Stimulated activated naive CD8-positive, alpha-beta T cell treated with anti-CD3 and anti-CD28 coated beads, Interleukin-15, Interleukin-2, amounts not matched to agents 100 ng/mL and 50 ng/mL, for 24 hours (primary cell): ENCODE data around the gene ANOS1.

Source experiments
- H3K27ac Mint-ChIP-seq: one replicate; pipeline ENCODE4 v1.8.0; 2021; ENCODE audit warnings: mild to moderate bottlenecking, mixed read lengths
- H3K27me3 Mint-ChIP-seq: one replicate; pipeline ENCODE4 v1.8.0; 2021; ENCODE audit warnings: mixed read lengths
- H3K36me3 Mint-ChIP-seq: one replicate; pipeline ENCODE4 v1.8.0; 2021; ENCODE audit warnings: low read depth, mixed read lengths
- H3K4me1 Mint-ChIP-seq: one replicate; pipeline ENCODE4 v1.8.0; 2021; ENCODE audit warnings: low read depth, mixed read lengths
- H3K4me3 Mint-ChIP-seq: one replicate; pipeline ENCODE4 v1.8.0; 2021; ENCODE audit warnings: mild to moderate bottlenecking, mixed read lengths
- H3K9me3 Mint-ChIP-seq: one replicate; pipeline ENCODE4 v1.8.0; 2021; ENCODE audit warnings: mixed read lengths

ANOS1 gene

DNA sequence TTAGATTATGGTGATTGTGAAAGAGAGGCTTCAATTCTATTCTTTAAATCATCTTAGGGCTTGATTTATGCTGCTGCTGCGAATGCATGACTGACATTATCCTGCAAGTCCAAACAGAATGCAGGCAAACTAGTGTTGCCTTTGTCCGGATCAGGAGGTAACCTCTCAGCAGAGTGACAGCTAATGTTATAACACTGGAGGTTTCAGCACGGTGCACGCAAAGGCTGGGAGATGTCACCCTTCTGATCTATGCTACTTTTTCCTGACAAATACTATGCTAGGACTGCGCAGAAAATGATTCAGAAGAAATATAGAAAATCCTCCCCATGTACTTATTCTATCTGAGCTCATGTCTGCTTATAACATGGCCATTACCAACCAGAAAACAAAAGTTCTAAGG, 48.2 kb downstream of the ANOS1 start:
- no peaks in the 10 kb centered on the region for H3K36me3 Mint-ChIP-seq
- H3K9me3 Mint-ChIP-seq = no peaks in the 10 kb centered on the region
- no peak overlapping the region for H3K4me3 Mint-ChIP-seq
- no peaks in the 10 kb centered on the region for H3K4me1 Mint-ChIP-seq
- no peaks in the 10 kb centered on the region for H3K27me3 Mint-ChIP-seq
- no peak overlapping the region for H3K27ac Mint-ChIP-seq

DNA sequence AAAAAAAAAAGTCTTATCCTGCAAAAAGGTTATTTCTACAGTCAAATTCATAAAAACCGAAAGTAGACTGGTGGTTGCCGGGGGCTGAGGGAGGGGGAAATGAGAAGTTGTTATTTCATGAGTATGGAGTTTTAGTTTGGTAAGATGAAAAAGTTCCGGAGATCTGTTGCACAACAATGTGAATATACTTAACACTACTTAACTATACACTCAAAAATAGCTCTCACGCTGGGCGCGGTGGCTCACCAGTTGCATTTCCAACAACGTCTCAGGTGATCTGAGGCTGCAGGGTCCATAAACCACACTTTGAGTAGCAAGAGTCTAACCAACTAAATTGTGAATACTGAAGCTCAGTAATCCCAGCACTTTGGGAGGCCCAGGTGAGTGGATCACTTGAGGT, 52.4 kb downstream of the ANOS1 start:
- H3K27me3 Mint-ChIP-seq = no peaks in the 10 kb centered on the region
- no peak overlapping the region for H3K4me3 Mint-ChIP-seq
- H3K9me3 Mint-ChIP-seq = no peaks in the 10 kb centered on the region
- H3K36me3 Mint-ChIP-seq = no peaks in the 10 kb centered on the region
- no peaks in the 10 kb centered on the region for H3K4me1 Mint-ChIP-seq
- no peak overlapping the region for H3K27ac Mint-ChIP-seq

DNA sequence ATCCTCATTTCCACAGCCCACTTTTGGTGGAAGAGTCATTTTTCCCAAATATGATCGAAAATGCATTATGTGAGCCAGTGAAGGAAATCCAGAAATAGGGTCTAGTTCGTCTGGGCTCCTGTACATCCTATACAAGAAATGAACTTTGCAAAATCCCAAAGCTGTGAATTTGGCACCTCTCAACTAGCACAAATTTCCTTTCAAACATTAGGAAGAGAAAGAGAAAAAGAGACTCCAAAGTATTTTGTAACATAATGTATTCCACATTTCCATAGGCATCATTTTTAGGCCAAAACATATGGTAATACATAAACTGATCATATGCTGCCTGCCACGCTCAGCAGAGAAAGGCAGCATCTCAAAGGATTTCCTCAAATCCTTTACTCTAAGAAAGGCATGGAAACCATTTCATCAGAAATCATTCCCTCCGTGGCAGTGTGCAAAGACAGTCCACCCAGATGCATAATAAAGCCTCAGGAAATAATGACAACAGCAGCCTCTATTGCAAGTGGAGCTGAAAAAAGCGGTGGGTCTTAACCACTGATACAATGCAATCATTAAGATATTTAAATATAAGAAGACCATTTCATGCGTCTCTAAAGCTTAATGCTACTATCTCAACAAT, 56.8 kb downstream of the ANOS1 start:
- Mint-ChIP-seq H3K36me3 (no peaks in the 10 kb centered on the region), H3K9me3 (no peaks in the 10 kb centered on the region), H3K4me3 (no peak overlapping the region), H3K27me3 (no peaks in the 10 kb centered on the region), H3K4me1 (no peaks in the 10 kb centered on the region), H3K27ac (no peak overlapping the region)

DNA sequence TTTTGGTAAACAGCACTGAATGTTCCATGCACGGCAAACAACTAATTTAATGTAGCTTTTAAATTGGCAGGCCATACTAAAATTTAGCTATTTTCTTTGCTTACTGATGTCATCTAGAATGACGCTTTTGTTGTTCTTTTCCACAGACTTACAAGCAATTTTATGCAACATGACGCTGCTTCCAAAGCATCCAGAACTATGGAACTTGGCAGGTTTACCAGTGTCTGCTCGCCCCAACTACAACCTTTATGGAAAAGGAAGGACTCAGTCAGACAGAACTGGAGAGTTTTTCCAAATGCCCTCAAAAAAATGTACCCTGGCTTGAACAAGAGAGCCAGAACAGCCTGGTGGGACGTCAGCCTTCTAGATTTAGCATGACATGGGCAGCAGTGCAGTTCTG, 58.7 kb downstream of the ANOS1 start:
- no peaks in the 10 kb centered on the region for H3K4me1 Mint-ChIP-seq
- no peaks in the 10 kb centered on the region for H3K27me3 Mint-ChIP-seq
- no peaks in the 10 kb centered on the region for H3K36me3 Mint-ChIP-seq
- H3K9me3 Mint-ChIP-seq = no peaks in the 10 kb centered on the region
- no peak overlapping the region for H3K27ac Mint-ChIP-seq
- no peak overlapping the region for H3K4me3 Mint-ChIP-seq

DNA sequence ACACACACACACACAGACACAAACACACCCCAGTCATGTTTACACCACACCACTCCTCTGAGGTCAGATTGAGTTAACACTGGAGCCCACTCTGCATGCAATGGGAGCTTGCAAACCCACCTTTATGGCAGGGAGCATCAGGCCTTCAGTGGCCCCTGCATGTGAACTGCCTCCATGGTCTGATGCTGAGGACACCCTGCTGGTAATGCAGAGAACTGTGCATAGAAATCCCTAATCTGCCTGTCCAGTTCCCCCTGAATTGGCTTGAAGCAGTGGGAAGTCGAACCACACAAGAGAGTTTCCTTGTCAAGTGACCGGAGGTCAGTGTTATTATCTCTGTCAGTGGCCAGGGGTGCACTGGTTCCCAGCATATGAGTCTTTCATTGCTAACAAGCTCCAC, 59.8 kb downstream of the ANOS1 start:
- H3K4me3 Mint-ChIP-seq = no peak overlapping the region

DNA sequence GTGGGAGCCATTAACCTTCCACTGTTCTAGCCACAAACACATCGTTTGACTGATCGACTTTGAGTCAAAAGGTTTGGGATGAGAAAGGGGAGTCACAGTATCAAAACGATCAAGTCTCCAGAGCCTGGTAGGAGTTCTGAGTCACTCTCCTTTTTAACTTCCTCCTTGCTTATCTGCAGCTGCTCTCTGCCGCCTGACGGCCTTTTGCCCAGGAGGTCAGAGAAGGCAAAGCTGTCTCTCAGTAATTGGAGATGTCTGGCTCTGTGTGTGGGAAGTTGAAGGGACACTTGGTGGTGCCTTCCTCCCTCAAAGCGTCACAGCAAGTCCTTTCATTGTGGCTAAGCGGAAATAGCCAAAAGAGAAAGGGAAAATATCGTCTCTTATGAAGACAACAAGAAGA, 63.1 kb downstream of the ANOS1 start:
- Mint-ChIP-seq H3K4me3 (no peak overlapping the region), H3K4me1 (no peaks in the 10 kb centered on the region), H3K27me3 (no peaks in the 10 kb centered on the region), H3K9me3 (no peaks in the 10 kb centered on the region), H3K36me3 (no peaks in the 10 kb centered on the region), H3K27ac (no peak overlapping the region)

More for the DNA sequence above, 59.8 kb downstream of the ANOS1 start:
- Mint-ChIP-seq H3K27me3 (no peaks in the 10 kb centered on the region), H3K27ac (no peak overlapping the region), H3K36me3 (no peaks in the 10 kb centered on the region), H3K4me1 (no peaks in the 10 kb centered on the region), H3K9me3 (no peaks in the 10 kb centered on the region)

DNA sequence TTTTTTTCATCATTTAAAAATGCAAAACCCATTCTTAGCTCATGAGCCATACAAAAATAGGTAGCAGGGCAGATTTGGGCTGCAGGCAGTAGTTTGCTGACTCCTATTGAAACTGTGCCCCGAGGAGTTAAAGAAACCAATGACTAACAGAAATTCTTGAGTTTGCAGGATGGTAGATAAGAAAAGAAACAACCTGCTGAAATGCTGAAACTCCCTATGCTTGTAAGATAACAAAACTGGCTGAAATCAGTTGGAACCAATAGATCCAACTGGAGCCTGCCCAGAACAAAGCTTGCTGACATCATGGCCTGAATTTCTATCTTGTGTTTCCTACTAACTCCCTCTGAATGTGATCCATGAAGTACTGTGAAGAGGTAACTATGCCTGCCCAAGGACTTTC, 68.6 kb downstream of the ANOS1 start:
- H3K27me3 Mint-ChIP-seq = no peaks in the 10 kb centered on the region
- no peak overlapping the region for H3K4me3 Mint-ChIP-seq
- H3K9me3 Mint-ChIP-seq = no peaks in the 10 kb centered on the region
- no peaks in the 10 kb centered on the region for H3K4me1 Mint-ChIP-seq
- no peaks in the 10 kb centered on the region for H3K36me3 Mint-ChIP-seq
- H3K27ac Mint-ChIP-seq = no peak overlapping the region

DNA sequence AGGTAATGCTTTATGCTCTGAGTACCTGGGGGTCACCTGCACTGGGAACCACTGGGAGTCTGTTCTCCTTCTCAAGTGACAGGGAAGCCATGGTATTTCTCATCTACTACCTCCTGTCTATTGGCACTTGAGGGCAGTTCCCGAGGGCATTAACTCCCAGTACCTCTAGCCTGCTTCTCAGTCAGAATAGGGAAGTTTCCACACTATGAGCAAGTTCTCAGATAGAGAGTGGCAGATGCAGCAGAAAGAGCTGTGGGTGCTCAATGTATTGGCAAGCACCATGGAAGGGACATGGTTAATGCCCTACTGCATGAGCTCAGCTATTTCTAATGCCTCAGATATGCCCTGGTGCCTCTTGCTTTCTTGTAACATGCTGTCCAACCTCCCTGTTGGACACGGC, 74.1 kb downstream of the ANOS1 start:
- Mint-ChIP-seq H3K27me3 (no peaks in the 10 kb centered on the region), H3K4me1 (no peaks in the 10 kb centered on the region), H3K36me3 (no peaks in the 10 kb centered on the region), H3K27ac (no peak overlapping the region), H3K9me3 (no peaks in the 10 kb centered on the region), H3K4me3 (no peak overlapping the region)

DNA sequence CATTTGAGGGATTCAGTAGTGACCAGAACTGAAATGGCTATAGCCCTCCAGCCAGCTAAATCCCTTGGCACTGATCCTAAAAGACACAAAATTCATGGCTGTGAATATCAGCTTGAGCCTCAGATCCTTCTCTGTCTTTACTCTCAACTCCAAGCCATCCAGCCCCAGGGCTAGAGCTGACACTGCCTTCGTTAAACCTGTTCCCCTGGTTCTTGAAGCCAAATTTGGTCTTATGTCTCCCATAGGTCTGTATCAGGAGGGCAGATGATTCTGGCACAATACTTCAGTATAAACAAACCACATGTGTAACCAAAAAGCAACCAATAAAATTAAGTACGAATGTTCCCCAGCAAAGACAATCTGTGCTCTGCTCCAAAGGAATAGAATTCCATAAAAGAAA, 78.0 kb downstream of the ANOS1 start:
- no peaks in the 10 kb centered on the region for H3K4me1 Mint-ChIP-seq
- H3K27ac Mint-ChIP-seq = no peak overlapping the region
- H3K9me3 Mint-ChIP-seq = no peaks in the 10 kb centered on the region
- no peaks in the 10 kb centered on the region for H3K36me3 Mint-ChIP-seq
- no peaks in the 10 kb centered on the region for H3K27me3 Mint-ChIP-seq
- H3K4me3 Mint-ChIP-seq = no peak overlapping the region

DNA sequence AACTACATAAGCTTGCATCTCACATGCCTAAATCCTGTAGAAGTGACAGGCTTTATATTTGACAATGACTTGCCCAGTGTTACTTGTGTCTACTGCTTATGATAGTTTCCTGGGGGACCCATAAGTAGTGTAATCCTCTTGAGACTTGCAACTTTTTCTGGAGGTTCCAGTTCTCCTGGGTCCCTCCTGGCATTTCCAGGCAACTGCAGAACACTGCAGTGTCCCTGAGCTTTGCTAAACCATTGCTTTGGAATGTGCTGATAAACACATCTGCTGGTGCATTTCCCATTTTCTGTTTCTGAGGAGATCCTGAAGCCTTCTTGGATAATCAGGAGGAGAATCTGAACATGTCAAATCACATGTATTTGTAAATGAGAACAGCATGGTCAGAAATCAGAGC, 82.0 kb downstream of the ANOS1 start:
- Mint-ChIP-seq H3K36me3 (no peaks in the 10 kb centered on the region), H3K4me3 (no peak overlapping the region), H3K27ac (no peak overlapping the region), H3K9me3 (no peaks in the 10 kb centered on the region), H3K4me1 (no peaks in the 10 kb centered on the region), H3K27me3 (no peaks in the 10 kb centered on the region)

DNA sequence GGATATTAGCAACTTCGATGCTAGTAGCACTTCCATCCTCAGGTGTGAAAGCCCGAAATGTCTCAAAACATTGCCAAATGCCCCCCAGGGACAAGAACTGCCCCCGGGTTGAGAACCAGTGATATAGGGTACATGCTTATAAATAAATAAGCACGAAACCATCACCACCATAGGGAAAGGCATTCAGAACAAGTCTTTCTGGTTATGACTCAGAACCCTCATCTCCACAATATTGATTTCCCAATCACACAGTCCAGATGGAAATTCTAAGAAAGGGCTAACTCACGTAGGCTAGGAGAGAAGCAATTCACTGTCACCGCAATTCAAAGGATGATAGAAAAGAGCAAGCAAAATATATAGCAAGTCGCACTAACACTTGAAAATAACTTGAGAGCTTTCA, 84.8 kb downstream of the ANOS1 start:
- Mint-ChIP-seq H3K27me3 (no peaks in the 10 kb centered on the region), H3K4me1 (no peaks in the 10 kb centered on the region), H3K36me3 (no peaks in the 10 kb centered on the region), H3K4me3 (no peak overlapping the region), H3K27ac (no peak overlapping the region), H3K9me3 (no peaks in the 10 kb centered on the region)

DNA sequence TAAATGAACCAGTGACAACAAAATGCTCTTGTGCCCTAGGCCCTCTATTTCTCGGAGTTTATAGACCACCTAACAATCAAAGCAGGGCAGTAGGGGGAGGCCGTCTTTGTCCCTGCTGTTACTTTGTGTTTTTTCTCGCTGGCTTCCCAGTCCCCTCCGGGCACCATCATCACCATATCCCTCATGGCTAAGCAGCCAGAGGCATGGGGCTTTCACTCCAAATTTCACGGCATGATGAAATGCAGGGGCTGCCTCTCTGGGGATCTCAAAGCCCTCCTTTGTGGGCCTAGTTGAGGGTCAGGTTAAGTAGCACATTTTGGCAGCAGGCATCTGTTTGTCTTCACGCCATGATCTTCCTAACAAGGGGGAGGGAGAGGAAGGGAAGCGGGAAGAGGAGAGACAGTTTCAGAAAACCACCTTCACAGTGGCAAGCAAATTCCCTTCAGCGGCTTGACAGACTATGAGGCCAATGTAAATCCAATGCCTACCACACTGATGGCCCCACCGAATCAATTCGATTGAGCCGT, 91.9 kb downstream of the ANOS1 start:
- no peak overlapping the region for H3K4me3 Mint-ChIP-seq

DNA sequence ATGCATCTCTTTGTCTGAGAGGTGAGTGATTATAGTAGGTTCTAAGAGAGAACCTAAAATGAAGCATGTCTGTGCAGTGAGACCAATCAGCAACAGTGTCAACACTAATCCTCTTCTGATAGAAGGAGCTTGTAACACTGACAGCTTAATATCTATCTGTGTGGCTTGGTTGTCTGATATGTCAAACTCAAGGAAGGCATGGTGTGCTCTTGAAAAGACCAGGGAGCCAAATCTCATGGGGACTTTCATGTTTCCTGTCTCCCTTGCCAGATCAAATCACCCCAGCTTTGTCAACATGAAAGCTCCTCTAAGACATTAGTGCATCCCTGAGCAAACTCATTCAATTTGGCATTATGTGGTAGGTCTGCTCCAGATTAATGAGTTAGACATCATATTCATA, 95.4 kb downstream of the ANOS1 start:
- Mint-ChIP-seq H3K4me1 (no peaks in the 10 kb centered on the region), H3K27ac (no peak overlapping the region), H3K27me3 (no peaks in the 10 kb centered on the region), H3K9me3 (no peaks in the 10 kb centered on the region), H3K36me3 (no peaks in the 10 kb centered on the region), H3K4me3 (no peak overlapping the region)

More for the DNA sequence above, 91.9 kb downstream of the ANOS1 start:
- Mint-ChIP-seq H3K9me3 (no peaks in the 10 kb centered on the region), H3K36me3 (no peaks in the 10 kb centered on the region), H3K27me3 (no peaks in the 10 kb centered on the region), H3K4me1 (no peaks in the 10 kb centered on the region), H3K27ac (no peak overlapping the region)

DNA sequence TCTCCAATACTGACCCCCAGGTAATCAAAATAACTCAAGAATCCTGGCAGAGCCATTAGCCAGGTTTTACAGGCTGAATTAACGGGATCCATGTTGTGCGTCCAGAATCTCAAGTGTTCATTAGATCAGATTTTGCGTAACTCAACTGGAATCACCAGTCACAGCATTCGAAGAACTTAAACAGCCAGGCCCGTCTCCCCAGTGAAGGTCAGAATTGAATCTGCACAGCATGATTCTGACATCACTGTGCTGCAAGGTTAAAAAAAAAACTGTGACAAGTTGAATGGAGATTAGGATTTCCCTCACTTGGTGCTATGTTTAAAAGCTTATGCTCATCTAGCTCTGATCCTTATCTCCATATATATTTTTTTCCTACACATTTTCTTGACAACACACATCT, 96.1 kb downstream of the ANOS1 start:
- Mint-ChIP-seq H3K4me3 (no peak overlapping the region), H3K27ac (no peak overlapping the region), H3K4me1 (no peaks in the 10 kb centered on the region), H3K9me3 (no peaks in the 10 kb centered on the region), H3K27me3 (no peaks in the 10 kb centered on the region), H3K36me3 (no peaks in the 10 kb centered on the region)

DNA sequence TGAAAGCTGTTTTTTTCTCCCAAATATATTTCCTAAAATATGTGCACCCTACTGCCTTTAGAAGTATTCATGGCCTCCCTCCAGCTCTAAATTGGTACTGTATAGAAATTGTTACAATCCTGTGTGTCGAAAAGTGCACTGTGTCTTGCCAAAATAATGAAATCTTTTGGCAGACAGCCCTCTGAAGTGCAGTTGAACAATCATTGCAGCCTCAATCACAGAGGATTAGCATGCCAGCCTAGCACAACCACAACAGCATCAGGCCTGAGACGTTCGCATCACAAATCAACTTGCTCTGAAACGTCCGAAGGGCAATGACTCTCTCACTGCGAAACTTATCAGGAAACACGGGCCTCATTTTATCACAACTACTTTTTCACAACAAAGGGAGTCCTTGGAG, 99.0 kb downstream of the ANOS1 start:
- Mint-ChIP-seq H3K27me3 (no peaks in the 10 kb centered on the region), H3K27ac (no peak overlapping the region), H3K36me3 (no peaks in the 10 kb centered on the region), H3K9me3 (no peaks in the 10 kb centered on the region), H3K4me3 (no peak overlapping the region), H3K4me1 (no peaks in the 10 kb centered on the region)

DNA sequence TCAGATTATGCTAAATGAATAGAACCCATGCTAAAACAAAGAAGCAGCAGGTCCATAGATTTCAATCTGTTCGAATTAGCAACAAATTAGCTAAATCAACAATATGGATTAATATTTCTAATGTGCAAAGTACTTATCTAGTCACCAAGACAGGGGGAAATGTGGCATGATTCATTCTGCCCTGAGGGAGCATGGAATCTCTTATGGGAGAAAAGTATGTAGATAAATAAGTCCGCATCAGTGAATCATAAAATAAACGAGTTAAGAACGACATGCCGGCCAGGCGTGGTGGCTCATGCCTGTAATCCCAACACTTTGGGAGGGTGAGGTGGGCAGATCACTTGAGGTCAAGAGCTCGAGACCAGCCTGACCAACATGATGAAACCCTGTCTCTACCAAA, 102.1 kb downstream of the ANOS1 start:
- no peak overlapping the region for H3K27ac Mint-ChIP-seq

More for the DNA sequence above, 102.1 kb downstream of the ANOS1 start:
- no peaks in the 10 kb centered on the region for H3K4me1 Mint-ChIP-seq
- no peak overlapping the region for H3K4me3 Mint-ChIP-seq
- no peaks in the 10 kb centered on the region for H3K36me3 Mint-ChIP-seq
- H3K9me3 Mint-ChIP-seq = no peaks in the 10 kb centered on the region
- H3K27me3 Mint-ChIP-seq = no peaks in the 10 kb centered on the region
